SU-DHL-6 (cell line): ENCODE results near the gene ARHGEF11.

Source experiments
- EZH2phosphoT487 ChIP-seq: fragments of 200-600 bp; sonication (generic), shearing (Covaris generic); conservative IDR thresholded peaks from 2 replicates; pipeline ENCODE4 v1.6.1; 2018; ENCODE audit warnings: mild to moderate bottlenecking, antibody characterized with exemption, low read length, moderate library complexity, mixed read lengths
- TF ChIP-seq, protein P1 (sequence below): fragments of 200-600 bp; sonication (generic); IDR thresholded peaks from one replicate; pipeline ENCODE4 v1.5.1; 2017; ENCODE audit warnings: antibody characterized with exemption, mild to moderate bottlenecking, low read length, moderate library complexity; ENCODE audit not compliant: insufficient read depth, poor library complexity, severe bottlenecking

DNA sequence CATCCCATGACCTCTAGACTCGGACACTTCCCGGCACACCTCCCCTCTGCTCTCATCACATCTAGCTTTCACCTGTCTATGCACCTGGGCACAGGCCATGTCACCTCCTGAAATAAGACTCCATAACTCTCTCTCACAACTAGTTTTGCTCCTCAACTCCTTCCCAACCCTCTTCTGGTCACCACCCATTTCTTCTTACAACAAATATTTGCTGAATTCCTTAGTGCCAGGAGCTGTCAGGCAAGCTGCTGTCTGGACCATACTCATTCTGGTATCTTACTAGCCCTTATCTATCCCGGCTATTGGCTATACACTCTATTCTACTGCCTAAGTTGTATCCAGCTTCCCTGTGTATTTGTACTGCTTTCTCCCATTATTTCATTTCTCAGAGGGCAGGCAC, 76.0 kb downstream of the ARHGEF11 start:
- TF ChIP-seq, protein P1, sequence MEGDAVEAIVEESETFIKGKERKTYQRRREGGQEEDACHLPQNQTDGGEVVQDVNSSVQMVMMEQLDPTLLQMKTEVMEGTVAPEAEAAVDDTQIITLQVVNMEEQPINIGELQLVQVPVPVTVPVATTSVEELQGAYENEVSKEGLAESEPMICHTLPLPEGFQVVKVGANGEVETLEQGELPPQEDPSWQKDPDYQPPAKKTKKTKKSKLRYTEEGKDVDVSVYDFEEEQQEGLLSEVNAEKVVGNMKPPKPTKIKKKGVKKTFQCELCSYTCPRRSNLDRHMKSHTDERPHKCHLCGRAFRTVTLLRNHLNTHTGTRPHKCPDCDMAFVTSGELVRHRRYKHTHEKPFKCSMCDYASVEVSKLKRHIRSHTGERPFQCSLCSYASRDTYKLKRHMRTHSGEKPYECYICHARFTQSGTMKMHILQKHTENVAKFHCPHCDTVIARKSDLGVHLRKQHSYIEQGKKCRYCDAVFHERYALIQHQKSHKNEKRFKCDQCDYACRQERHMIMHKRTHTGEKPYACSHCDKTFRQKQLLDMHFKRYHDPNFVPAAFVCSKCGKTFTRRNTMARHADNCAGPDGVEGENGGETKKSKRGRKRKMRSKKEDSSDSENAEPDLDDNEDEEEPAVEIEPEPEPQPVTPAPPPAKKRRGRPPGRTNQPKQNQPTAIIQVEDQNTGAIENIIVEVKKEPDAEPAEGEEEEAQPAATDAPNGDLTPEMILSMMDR: no peak
- no peak for TF ChIP-seq EZH2phosphoT487
